SHP77 treated with DMSO at 0.1 percent for 48 hours (cell line): ENCODE results near the gene GLB1L2.
"Not testable (repeated sequence)": the region's sequence is repeated elsewhere in the genome, so short reads cannot be mapped to it uniquely, and the experiment has no call there.

ENCODE experiments used
- DNase-seq: peaks from one replicate; lab custom pipeline; 2025; lab: John Stamatoyannopoulos, UW

Gene GLB1L2

GRCh38 chr11:134331354-134332188, at the start of gene GLB1L2:
Gene GLB1L2, plus strand, starts transcription at chr11:134331988. Its CDS starts 74 bp downstream, at chr11:134332062.
- no peak for DNase-seq

- DNase-seq: no peak
Measured at GRCh38 chr11:134282121-134283045, 49.4 kb upstream of the GLB1L2 start.

GRCh38 chr11:134283461-134284230, 48.1 kb upstream of the GLB1L2 start:
- no peak for DNase-seq

GRCh38 chr11:134284349-134284748, 47.4 kb upstream of the GLB1L2 start:
- DNase-seq: not testable (repeated sequence)

GRCh38 chr11:134287561-134287960, 44.2 kb upstream of the GLB1L2 start:
- DNase-seq: no peak

GRCh38 chr11:134288486-134288885, 43.3 kb upstream of the GLB1L2 start:
- DNase-seq: no peak

GRCh38 chr11:134289167-134289566, 42.6 kb upstream of the GLB1L2 start:
- no peak for DNase-seq

GRCh38 chr11:134289789-134290188, 42.0 kb upstream of the GLB1L2 start:
- no peak for DNase-seq

GRCh38 chr11:134290646-134291045, 41.1 kb upstream of the GLB1L2 start:
- no peak for DNase-seq

- no peak for DNase-seq
Measured at GRCh38 chr11:134291196-134291595, 40.6 kb upstream of the GLB1L2 start.

- no peak for DNase-seq
Measured at GRCh38 chr11:134292661-134293060, 39.1 kb upstream of the GLB1L2 start.

- no peak for DNase-seq
Measured at GRCh38 chr11:134293119-134294113, 38.4 kb upstream of the GLB1L2 start.

GRCh38 chr11:134294664-134295063, 37.1 kb upstream of the GLB1L2 start:
- DNase-seq: no peak

- no peak for DNase-seq
Measured at GRCh38 chr11:134312223-134312622, 19.6 kb upstream of the GLB1L2 start.

GRCh38 chr11:134312807-134313206, 19.0 kb upstream of the GLB1L2 start:
- DNase-seq: no peak

GRCh38 chr11:134313379-134313778, 18.4 kb upstream of the GLB1L2 start:
- no peak for DNase-seq

- DNase-seq: no peak
Measured at GRCh38 chr11:134313821-134314607, 17.8 kb upstream of the GLB1L2 start.

- DNase-seq: no peak
Measured at GRCh38 chr11:134317103-134317502, 14.7 kb upstream of the GLB1L2 start.

- not testable (repeated sequence) for DNase-seq
Measured at GRCh38 chr11:134321373-134321772, 10.4 kb upstream of the GLB1L2 start.

- no peak for DNase-seq
Measured at GRCh38 chr11:134322553-134322952, 9.2 kb upstream of the GLB1L2 start.
